HG02840 (cell line): ENCODE data around the gene METTL3.
"Not testable (repeated sequence)": the region's sequence is repeated elsewhere in the genome, so short reads cannot be mapped to it uniquely, and the experiment has no call there.

ENCODE experiments used
- ATAC-seq: cut with Tn5 transposase; IDR thresholded peaks from one replicate; pipeline ENCODE4 v1.9.1; 2021; ENCODE audit warnings: mild to moderate bottlenecking, moderate library complexity, moderate number of reproducible peaks; ENCODE audit not compliant: unreplicated experiment, low FRiP score

Gene METTL3

DNA sequence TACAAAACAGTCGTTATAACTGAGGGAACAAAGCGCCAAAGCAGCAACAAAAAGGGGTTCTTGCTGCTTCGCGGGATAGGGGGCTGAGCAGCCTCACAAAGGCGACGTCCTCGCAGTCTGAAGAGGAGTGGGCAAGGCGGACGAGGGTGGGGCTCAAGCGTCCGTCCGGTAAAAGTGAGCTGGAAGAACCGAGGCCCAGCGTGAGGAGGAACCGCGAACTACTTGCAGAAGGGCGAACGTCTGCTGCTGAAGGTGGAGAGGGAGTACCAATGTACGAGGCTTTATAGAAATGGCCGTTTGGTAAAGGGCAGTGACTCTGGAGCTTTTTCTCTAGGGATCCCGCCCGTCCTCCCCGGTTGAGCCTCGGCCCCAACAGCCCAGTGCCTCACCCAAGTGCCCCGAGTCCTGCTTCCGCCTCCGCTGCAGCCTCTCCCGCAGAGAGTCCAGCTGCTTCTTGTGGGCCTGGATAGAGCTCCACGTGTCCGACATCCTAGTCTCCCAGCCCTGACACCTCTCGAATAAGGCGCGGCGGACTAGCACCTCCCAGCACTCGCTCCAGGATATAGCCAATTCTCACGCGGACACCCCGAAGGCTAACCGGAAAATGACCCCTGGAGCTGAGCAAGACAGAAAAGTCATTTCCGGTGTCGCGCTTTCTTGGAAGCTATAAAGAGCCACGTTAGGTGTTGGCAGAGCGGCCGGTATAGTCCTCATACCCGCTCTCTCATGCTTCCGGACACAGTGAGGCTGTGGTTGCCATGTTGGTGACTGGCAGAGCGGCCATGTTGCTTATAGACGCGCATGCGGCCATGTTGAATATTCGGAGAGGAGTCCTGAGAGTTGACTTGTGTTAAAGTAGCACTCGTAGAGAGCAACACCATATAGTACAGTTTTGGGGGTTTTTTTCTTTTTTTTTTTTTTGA lies at the start of gene METTL3:
TSS of gene METTL3 (minus strand) at position 606 of the 923 bp plus-strand sequence. CDS start at position 489, 117 bp downstream.
- peak; percentile 97 for ATAC-seq

DNA sequence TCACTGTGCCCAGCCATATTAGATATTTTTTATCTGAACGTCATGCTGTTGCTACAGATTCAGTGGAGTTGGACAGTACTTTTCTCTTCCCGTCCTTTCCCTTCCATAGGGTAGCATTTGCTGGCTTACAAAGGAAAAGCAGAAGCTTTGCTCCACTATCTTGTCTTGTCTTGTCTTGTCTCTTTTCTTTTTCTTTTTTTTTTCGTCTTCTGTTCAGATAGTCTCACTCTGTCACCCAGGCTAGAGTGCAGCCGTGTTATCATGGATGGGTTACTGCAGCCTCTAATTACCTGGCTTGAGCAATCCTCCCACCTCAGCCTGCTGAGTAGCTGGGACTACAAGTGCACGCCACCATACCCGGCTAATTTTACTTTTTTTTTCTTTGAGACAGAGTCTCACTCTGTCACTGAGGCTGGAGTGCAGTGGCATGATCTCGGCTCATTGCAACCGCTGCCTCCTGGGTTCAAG lies 47.6 kb upstream of the METTL3 start:
- ATAC-seq, result no peak

DNA sequence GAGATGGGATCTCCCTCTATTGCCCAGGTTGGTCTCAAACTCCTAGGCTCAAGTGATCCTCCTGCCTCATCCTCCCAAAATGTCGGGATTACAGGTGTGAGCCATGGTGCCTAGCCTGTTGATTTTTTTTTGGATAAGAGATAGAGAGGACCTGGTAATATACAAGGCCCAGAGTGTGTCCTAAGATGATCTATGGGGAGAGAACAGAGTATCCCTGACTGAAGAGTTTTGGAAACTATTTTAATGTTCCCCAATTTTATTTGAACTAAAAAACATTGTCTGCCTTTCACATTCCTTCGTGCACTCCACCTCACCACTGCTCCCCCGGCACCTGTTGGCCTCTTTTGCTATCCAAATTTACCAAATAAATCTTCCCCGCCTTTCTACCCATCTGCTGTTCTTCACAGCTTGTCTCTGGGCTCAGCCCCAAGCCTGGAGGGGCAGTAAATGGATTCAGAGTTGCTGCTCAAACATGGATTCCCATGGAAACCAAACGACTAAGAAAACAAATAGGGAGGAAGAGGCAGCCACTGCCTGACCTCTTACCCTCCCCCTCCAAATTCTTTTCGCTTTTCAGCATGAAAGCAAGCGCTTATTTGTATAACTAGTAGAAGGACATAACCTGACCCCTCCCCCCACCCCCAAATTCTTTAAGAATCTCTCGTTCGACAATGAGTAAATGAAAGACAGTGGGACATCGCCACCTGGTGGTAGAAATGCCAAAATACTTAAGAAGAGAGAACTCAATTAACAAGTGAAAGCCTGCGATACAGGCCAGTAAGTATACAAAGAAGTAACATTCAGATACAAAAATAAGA lies 46.2 kb upstream of the METTL3 start:
- no peak for ATAC-seq

DNA sequence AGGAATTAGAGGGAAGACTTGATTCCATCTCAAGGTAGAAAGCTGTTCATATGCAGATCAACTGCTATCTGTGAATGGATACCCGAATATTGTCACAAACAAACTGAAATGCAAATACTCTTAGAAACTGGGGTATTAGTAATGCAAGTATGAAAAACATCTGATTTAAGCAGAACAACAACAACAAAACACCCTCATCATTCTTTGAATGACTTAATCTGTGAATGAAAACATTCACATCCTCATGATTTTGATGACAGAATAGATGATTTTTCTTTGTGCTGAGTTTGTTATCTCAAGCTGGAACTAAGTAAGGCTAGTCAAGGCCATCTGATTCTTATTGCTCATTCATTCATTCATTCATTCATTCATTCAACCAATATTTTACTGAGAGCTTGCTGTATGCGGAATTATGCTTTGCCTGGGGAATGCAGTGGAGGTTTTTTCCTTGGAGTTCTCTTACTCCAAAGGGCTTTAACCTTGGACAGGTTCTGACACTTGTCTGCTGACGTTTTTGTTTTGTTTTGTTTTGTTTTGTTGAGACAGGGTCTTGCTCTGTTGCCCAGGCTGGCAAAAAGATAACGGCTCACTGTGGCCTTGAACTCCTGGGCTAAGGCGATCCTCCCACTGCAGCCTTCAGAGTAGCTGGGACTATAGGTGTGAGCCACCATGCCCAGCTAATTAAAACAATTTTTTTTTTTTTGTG lies 45.4 kb upstream of the METTL3 start:
- ATAC-seq, result no peak

DNA sequence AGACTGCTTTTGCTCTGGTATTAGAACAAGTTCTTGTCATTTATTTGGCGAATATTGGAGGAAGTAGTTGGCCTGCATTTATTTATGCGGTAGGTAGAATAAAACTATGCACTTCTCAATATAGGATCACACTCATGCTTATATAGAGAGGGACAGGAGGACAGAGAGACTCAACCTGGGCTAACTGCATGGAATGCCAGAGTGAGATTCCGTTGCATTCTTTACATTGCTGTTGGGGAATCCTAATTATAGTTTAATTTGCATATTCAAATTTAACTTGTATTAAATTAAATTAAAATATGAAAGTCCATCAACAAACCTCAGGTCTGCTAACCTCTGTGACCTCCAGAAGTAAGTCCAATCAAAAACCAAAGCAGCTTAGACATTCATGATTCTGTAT lies 42.1 kb upstream of the METTL3 start:
- ATAC-seq, result no peak

DNA sequence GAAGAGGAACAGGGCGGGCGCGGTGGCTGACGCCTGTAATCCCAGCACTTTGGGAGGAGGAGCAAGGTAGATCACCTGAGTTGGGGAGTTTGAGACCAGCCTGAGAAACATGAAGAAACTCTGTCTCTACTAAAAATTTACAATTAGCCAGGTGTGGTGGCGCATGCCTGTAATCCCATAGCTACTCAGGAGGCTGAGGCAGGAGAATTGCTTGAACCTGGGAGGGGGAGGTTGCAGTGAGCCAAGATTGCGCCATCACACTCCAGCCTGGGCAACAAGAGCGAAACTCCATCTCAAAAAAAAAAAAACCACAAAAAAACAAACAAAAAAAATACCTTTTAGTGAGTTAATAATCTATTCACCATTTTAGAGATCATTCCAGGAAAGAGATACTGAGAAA lies 33.4 kb upstream of the METTL3 start:
- not testable (repeated sequence) for ATAC-seq

DNA sequence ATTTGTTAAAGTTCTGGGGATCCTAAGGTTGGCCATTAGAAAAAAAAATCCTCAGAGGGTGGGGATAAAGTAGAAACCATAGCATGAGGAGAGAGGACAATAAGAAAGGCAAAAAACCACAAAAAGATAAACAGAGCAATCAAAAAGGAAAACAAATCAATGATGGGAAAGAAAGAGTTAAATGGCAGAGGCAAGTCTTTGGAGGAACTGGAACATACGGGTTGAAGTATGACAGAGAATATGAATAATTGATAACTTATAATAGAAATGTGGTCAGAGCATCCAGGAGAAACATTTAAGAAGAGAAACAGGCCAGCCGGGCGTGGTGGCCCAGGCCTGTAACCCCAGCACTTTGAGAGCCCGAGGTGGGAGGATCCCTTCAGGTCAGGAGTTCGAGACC lies 32.8 kb upstream of the METTL3 start:
- ATAC-seq, result no peak

DNA sequence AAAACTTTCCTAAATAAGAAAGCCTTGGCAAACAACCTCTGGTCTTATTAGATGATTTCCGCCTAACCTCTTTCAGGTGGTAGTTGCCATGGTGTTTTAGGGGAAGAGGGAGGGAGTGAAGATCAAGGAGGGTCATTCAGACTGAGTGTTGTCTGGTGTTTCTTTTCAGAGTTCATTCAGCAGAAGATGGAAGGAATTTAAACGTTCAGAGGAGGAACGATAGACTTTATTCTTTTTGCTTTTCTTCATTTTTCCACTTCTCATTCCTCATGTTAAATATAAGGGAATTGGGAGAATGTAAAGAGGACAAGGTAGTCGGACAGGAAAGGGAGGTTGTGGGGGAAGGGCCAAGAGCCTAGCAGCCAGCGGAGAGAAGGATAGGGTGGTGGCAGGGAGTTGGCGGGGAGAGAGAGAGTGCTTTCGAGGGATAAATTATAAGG lies 32.4 kb upstream of the METTL3 start:
- no peak for ATAC-seq

DNA sequence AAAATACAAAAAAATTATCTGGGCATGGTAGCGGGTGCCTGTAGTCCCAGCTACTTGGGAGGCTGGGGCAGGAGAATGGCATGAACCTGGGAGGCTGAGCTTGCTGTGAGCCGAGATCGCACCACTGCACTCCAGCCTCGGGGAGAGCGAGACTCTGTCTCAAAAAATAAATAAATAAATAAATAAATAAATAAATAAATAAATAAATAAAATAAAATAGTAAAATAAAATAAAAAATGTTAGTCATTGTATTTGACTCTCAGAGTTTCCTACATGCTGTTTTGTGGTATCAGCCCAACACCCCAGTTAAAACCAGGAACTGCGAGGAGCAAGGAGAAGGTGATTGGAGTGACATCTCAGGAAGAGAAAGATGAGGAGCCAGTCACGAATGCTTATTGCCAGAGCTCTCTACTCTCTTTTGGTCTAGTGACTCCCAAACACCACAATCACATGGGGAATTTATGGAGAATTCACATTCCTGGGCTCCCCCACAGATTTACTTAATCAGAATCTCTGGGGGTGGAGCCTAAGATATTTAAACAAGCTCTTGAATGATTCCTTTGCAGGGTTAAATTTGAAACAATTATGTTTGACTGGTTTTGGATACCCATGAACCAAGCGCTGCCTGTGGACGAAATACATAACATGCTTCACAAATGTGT lies 30.4 kb upstream of the METTL3 start:
- no peak for ATAC-seq

DNA sequence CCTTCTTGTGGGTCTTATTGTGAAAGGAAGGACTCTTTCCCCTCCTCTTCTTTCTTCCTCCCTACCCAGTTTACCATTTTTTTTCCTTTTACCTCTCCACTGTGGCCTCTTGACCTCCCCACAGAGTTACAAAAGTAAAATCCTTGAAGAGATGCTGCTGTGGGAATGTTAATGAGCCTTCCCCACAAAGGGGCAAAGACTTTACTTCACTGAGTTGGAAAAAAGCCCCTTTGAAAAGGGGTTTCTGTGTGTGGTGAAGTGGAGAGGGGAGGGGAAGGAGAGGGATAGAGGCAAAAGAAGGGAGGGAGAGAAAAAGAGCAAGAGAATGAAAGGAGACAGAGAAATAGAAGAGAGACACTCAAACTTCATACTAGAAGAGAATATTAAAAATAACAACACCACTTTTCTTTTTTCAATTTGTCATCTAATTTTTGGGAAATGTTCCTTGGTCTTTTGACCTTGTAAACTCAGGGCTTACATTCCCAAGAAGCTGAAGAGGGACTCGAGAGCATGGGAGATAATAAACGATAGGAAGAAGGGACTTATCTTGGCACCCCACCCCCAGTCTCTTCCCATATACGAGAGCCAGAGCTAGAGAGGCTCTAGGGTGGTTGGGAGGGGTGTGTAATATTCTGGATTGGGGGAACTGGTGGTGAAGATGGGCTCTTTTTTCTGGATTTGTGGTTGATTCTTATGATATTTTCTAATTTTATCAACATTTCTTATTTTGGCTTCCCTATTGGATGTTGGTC lies 28.2 kb upstream of the METTL3 start:
- ATAC-seq, result no peak

DNA sequence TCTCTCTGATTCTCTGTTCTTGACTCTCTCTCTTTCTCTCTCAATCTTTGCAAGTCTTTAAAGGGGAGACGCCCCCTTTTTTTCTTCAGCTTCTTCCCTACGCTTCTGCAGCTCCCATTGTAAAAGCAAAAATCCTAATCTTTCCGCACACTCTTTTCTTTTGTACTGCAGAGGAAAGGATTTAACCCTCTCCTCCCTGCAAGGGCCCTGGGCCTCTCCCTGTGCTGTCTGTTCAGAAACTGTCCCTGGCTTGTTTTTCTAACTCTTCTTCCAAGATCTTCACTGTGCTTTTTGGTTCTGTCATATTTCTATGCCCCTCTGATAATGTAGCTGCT lies 25.9 kb upstream of the METTL3 start:
- no peak for ATAC-seq

DNA sequence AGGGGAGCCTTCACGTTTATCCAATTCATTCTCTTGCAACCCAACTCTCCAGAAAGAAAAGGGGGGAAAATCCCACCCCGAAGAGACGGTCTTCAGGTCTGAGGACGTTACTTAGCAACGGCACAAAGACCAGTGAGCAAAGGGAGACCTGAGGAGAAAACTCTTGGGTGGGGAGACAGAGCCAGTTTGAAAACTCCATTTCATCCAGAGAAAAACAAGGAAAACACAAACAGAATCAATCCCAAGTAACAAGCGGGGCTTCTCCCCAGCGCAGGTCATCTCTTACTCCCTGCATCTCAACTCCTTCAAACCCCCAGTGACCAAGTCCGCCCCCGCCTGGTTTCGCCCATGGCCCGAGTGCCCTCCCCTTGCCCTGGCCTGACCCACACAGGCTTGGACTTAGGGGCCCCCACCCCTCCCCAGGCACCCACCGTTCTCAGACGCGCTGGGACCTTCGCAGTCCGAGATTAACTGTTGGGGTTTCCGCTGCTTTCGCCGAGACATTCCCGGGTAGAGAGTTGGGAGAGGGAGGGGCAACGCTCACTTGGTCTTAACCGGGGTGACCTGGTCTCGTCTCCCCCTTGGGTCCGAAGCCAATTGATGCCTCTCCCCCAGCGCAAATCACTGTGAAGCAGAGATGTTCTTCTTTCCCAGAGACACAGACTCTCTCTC lies 25.4 kb upstream of the METTL3 start:
- no peak for ATAC-seq

DNA sequence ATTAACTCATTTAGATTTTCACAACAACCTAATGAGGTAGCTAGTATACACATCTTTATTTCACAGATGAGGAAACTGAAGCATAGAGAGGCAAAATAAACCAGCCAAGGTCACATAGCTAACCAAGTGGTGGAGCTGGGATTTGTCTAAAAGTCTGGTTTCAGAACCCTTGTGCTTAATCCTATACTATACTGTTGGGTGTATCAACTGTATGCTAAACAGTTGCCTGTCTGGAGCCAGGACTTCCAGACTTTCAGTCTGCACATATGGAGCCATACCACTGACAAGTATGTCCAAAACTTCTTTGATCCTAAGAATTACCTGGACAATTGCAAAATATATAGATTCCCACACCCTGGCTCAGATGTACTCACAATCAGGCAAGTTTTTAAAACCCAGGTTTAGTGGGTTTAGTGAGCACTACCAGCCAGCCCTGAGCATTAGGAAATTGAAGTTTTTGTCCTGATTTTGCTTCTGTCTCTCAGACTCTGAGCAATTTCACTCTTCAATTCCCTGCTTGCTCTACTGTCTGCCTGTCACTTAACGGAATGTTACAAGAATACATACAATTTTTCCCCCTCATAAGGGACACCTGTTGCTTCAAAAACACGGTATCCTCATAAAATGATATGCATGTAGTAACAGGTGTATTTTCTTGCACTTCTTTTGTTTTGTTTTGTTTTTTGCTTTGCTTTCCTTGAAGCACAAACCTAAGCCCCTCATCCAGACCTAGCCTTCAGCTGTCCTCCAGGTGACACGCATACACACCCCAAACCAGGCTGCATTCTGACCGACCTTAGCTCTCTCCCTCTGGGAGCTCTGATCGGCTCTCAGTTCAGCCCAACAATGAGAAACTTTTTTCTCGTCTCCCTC lies 24.6 kb upstream of the METTL3 start:
- no peak for ATAC-seq

DNA sequence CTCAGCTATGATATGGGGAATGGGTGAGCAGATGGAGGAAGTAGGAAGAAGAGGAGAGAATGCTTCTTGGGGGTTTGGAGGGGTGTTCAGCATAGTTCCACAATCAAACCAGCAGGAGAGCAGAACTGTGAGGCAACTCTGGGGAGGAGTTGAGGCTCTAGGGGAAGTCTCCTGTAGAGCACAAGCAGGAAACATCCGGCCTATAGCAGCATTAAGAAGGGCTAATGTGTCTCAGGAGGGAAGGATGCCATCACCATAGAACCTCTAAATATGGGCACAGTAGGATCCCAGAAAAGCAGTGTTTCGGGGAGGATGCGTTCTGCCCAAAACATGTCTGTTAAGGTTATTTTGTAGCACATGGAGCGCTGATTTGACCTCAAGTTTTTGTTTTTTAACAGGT lies 23.4 kb upstream of the METTL3 start:
- ATAC-seq, result no peak

DNA sequence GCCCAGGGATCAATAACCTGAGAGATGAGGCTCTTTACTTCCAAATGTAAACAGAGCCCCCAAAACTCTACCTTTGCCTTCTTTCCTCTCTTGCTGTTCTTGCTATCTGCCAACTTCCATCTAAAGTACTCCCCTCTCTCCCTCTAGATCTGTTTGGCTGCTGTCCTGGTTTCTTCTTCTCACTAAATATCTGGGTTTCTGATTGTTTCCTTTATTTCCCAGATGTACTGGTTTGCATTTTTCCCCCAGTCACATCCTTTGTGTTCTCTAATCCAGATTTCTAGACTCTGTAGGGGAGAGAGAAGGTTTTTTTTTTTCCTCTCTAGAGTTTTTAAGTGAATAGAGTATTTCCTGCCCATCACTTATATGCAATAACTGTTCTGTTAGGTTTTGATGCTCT lies 22.2 kb upstream of the METTL3 start:
- ATAC-seq, result no peak

DNA sequence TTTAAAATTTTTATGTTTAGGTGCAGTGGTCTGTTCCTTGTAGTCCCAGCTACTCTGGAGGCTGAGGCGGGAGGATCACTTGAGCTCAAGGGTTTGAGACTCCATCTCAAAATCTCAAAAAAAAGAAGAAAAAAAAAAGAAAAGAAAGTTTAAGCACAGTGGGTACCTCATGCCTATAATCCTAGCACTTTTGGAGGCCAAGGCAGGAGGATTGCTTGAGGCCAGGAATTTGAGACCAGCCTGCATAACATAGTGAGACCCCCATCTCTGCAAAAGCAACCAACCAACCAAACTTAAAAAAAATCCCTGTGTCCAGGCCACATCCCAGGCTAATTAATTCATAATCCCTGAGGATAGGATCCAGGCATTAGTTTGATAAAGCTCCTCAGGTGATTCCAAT lies 18.4 kb upstream of the METTL3 start:
- no peak for ATAC-seq

DNA sequence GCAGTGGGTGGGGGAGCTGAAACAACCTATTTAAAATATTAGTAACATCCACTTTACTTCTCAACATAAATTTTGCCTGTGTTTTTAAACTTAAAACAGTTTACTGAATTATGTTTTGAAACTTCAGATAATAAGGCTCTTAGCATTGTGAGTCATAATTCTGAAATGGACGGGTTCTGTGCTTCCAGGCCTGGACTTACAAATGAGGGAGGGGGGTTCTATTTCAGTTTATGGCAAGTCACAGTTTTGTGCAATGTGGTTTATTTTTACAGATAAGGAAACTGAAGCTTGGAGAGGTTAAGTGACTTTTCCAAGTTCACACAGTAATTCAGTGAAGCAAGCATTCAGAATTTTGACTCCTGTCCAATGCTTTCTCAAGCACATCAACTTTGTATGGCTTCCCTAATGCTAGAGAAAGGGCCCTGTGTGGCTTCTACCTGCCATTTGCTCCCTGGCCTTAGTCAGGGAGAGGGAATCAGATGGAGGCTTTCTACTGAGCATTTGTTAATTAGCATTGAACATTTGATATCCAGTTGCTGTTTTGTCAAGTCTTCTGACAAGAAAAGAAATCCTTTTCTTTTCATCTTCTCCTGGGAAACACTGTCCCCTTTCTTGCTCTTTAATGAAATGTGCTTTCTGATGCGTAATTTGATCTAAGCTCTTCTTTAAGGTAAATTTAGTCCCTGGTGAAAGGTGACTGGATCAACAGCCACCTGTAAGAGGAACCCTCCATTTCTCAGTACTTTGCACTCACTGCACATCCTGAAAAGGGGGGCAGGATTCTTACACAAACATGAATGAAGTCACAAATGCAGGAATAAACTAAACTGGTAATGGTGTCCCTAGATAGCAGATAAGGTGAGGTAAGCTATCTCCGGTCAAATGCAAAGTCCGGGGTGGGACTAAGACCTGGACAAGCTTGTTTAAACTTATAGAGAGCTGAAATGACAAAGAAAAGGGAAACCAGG lies 17.5 kb upstream of the METTL3 start:
- ATAC-seq, result no peak
